GM19452 (cell line): ENCODE data around the gene PLPP2.
"Not testable (repeated sequence)": the region's sequence is repeated elsewhere in the genome, so short reads cannot be mapped to it uniquely, and the experiment has no call there.

Source experiments
- ATAC-seq: cut with Tn5 transposase; IDR thresholded peaks from one replicate; pipeline ENCODE4 v1.9.1; 2021; ENCODE audit not compliant: unreplicated experiment

Gene PLPP2

GRCh38 chr19:275000-275399, 16.2 kb downstream of the PLPP2 start:
- no peak for ATAC-seq

DNA sequence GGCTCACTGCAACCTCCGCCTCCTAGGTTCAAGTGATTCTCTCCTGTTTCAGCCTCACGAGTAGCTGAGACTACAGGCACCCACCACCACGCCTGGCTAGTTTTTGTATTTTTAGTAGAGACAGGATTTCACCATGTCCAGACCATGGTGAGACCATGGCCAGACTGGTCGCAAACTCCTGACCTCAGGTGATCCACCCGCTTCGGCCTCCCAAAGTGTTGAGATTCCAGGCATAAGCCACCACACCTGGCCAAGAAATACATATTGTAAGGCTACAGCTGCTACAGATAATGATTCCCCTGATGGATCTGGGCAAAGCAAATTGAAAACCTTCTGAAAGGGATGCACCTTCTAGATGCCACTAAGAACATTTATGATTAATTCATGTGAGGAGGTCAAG, 17.8 kb downstream of the PLPP2 start:
- no peak for ATAC-seq

GRCh38 chr19:271856-272255, 19.3 kb downstream of the PLPP2 start:
- no peak for ATAC-seq

GRCh38 chr19:270766-271318, 20.4 kb downstream of the PLPP2 start:
- not testable (repeated sequence) for ATAC-seq

GRCh38 chr19:269241-269640, 22.0 kb downstream of the PLPP2 start:
- no peak for ATAC-seq

DNA sequence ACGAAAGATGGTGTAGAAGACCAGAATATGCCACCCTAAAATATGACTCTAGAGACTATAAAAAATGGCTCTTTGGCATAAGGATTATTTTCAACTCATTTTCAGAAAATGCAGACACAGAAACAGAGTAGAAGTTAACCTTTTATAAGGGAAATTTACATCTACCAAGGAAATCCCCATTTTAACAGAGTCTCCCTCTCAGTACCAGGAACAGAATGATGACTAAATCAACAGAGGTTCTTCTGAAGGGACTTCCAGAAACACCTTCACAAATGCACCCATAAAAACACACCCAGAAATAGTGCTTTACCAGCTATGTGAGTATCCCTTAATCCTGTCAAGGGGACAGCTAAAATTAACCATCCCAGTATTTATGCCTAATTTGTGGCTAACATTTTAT, 29.1 kb downstream of the PLPP2 start:
- ATAC-seq = no peak

DNA sequence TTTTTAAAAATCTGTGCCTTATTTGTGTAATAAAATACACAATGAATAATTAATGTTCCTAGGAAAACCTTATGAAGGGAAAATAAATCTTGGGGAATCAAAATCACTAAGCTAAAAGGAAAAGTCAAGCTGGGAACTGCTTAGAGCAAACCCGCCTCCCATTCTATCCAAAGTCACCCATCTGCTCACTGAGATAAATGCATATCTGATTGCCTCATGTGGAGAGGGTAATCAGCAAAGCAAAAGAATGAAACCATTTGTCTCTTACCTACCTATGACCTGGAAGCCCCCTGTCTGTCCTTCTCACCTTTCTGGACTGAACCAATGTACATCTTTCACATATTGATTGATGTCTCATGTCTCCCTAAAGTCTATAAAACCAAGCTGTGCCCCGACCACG, 34.4 kb downstream of the PLPP2 start:
- ATAC-seq = not testable (repeated sequence)

DNA sequence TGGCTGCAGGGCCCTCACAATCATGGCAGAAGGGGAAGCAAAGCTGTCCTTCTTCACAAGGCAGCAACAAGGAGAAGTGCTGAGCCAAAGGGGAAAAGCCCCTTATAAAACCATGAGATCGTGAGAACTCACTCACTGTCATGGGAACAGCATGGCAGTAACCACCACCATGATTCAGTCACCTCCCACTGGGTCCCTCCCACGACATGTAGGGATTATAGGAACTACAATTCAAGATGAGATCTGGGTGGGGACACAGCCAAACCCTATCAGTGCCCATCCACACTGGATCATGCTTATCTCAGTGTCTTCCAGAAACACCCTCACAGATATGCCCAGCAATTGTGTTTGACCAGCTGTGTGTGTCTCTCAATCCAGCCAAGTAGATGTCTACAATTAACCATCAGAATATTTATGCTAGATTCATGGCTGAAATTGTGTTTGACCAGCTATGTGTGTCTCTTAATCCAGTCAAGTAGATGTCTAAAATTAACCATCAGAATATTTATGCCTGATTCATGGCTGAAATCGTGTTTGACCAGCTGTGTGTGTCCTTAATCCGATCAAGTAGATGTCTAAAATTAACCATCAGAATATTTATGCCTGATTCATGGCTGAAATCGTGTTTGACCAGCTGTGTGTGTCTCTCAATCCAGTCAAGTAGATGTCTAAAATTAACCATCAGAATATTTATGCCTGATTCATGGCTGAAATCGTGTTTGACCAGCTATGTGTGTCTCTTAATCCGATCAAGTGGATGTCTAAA, 38.6 kb downstream of the PLPP2 start:
- not testable (repeated sequence) for ATAC-seq

GRCh38 chr19:246551-246950, 44.7 kb downstream of the PLPP2 start:
- no peak for ATAC-seq

DNA sequence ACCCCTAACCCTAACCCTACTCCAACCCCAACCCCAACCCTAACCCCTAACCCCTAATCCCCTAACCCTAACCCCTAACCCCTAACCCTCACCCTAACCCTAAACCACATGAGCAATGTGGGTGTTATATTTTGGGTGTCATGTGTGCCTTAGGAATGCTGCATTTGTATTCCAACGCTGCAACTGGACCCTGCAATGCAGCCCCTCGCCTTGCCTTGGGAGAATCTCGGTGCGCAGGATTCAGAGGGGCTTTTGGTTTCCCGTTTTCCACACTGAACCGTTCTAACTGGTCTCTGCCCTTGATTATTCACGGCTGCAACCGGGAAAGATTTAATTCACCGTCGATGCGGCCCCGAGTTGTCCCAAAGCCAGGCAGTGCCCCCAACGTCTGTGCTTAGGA, 45.3 kb downstream of the PLPP2 start:
- ATAC-seq = not testable (repeated sequence)

DNA sequence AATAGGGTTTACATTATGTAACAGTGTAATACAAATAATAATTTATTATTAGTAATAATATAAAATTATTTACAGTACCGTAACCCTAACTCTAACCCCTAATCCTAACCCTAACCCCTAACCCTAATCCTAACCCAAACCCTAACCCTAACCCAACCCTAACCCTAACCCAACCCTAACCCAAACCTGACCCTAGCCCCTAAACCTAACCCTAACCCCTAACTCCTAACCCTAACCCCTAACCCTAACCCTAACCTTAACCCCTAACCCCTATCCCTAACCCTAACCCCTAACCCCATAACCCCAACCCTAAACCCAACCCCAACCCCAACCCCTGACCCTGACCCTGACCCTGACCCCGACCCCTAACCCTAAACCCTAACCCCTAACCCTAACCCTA, 45.7 kb downstream of the PLPP2 start:
- no peak for ATAC-seq
